Stimulated activated naive CD4-positive, alpha-beta T cell treated with Interleukin-2 at 50 U/mL for 16 hours (primary cell): Measurements from ENCODE around the gene PSMC2.
A peak's percentile ranks its signal among the peaks of the same experiment; 100 is the strongest.

Source experiments
- DNase-seq: peaks from one replicate; lab custom pipeline; 2025; lab: John Stamatoyannopoulos, UW

Gene PSMC2

GRCh38 chr7:103347507-103348267, at the start of gene PSMC2:
Gene PSMC2 (plus strand): TSS chr7:103347643. CDS start chr7:103347712, 69 bp downstream.
- peak; percentile 80 for DNase-seq

GRCh38 chr7:103297837-103298179, 49.6 kb upstream of the PSMC2 start:
- DNase-seq, result no peak

DNA sequence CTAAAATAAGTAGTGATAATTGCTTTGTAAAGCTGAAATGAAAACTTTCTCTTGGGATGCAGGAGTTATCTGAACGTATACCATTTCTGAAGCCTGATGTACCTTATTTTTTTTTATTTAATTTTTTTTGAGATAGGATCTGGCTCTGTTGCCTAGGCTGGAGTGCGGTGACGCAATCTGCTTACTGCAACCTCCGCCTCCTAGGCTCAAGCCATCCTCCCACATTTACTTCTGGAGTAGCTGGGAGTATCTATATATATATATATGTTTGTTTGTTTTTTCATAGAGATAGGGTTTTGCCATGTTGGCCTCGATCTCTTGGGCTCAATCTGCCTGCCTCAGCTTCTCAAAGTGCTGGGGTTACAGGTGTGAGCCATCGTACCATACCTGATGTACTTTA, 47.8 kb upstream of the PSMC2 start:
- DNase-seq, result no peak

DNA sequence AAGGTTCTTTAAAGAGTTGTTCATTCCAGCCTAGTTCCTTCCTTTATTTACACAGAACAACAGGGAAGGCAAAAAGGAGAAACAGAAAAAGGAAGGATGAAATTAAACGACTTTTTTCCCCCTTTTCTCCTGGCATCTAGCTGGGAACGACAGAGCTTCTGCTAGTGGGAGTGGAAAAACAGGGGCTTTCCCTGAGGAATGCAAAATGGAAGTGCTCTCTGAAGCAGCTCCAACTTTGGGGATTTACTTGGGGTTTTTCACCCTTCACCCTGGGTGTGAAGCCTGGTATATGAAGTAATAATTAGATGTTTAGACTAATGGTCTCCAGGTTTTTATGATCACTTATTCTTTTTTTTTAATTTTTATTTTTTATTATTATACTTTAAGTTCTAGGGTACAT, 46.0 kb upstream of the PSMC2 start:
- no peak for DNase-seq

DNA sequence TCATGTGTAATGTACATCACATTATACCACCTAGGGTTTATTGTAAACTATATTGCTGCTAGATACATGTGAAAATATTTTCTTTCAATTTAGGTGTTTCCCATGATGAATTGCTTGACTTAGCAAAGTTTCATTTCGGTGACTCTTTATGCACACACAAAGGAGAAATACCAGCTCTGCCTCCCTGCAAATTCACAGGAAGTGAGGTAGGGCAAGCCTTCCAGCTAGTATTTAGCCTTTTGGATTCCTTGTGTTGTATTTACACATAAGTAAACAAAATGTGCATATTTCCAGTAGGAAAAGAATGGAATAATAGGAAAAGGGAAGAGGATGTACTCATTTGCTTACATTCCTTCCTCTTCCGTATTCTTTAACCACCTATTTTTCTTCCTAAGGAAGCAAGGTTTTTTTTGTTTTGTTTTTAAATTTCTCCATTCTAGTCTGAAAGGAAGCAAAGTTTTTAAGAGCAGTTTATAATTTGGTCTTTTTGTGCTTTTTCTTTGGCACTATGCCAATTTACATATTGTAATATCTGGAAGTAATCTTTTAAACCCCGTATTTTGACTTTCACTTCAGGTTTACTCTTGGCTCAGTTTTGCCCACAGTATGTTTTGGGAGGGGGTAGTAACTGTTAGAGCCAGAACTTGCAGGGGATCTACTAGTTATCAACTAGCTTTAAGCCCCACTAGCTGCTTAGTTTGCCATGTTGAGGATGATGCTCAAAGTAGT, 39.8 kb upstream of the PSMC2 start:
- DNase-seq, result no peak

- no peak for DNase-seq
Measured at GRCh38 chr7:103314852-103315251, 32.6 kb upstream of the PSMC2 start.

DNA sequence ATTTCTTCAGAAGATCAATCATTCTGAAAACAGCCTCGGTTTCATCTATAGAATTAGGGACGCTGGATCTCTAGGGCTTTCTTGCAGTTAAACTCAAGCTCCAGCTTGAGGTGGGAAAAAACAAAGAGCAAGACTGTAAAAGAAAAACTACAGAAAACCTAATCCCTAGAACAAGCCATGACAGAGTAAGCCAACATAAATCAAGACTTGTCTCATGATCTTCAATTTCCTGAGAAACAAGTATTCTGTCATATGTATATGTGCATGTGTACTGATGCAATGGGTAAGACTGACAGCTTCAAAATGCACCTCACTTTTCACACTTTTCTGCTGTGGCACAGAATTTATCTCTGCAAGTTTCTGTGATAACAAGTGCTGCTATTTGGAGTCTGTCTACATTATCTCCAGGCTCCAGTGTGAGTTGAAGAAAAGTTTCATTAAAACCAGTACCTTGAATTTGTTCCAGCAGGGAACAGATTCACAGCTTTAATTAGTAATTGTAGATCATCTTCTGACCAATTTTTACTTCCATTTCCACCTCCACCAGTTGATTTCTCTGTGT, 31.0 kb upstream of the PSMC2 start:
- no peak for DNase-seq

DNA sequence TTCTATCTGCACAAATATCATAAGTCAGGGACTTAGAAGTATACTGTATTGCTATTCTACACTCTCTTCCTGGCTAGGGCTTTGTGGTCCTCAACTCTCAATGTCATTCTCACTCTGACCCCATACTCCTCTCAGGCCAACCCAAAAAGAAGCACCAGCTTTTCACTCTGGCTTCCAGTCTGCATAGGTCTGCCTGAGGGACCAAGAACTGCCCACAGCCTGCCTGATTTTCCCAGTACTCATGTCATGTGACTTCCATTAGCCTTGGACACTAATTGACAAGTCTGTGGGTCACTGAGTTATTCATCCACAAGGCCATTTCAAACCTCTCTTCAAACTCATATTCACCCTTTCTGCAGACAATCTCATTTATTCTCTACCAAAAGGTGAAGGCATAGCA, 30.4 kb upstream of the PSMC2 start:
- no peak for DNase-seq

DNA sequence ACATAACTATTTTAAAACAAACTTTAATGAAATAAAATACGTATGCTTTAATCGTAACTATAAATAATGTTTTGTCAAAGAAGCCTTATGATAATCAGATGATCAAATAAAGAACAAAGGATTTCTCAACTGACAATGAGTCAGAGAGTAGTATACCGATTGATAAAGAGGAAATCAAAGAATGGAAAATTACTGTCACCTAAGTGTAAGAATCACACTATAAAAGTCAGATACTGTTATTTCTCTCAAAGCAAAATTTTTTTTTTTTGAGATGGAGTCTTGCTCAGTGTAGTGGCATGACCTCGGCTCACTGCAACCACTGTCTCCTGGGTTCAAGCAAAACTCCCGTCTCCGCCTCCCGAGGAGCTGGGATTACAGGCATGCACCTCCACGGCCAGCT, 21.7 kb upstream of the PSMC2 start:
- DNase-seq, result no peak

GRCh38 chr7:103336761-103337160, 10.7 kb upstream of the PSMC2 start:
- DNase-seq, result no peak

DNA sequence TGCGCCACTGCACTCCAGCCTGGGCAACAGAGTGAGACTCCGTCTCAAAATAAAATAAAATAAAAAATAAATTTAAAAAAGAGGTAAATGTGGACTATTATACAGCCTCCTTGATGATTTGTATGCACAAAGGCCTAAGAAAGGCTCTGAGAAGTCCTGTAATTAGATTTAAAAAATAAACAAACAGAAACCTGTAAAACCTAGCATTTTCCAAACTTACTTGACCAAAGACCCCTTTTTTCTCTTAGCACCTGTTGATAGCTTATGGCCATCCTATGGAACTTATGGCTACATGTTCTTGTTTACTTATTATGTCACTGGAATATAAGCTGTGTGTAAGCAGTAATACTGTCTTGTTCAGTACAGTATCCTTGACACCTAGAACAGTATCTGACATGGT, 8.6 kb upstream of the PSMC2 start:
- no peak for DNase-seq

DNA sequence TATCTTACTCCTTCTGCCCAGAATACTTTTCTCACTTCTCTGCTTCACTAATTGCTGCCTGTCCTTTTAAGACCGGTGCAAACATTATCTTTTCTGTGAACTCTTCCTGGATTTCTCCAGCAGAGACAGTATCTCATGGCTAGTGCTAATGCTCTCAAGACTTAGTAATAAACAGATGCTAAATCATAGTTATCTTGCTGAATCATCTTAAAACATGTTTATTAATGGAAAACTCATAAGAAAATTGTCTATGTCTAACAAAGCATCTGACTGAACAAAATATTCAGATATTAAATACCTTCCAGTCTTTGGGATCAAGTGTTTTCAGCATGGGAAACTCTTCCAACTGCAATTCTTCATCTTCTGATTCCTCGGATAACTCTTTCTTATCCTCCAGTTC, 6.0 kb upstream of the PSMC2 start:
- no peak for DNase-seq

DNA sequence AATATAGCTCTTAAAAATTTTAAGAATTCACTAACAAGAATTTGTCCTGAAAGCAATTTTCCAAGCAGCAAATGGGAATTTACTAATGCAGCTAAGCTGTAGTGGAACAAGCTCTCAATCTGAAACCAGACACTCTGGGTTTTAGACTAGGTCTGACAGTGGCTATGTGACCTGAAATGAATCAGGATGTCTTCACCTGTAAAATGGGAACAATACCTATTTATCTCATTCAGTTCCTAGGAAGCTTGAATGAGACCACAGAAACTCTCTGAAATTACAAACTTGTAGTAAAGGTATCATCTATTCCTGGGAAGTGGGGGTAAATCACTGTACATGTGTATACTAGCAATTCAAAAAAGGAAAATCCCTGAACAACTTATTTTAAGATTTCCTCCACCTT, 4.1 kb upstream of the PSMC2 start:
- no peak for DNase-seq

DNA sequence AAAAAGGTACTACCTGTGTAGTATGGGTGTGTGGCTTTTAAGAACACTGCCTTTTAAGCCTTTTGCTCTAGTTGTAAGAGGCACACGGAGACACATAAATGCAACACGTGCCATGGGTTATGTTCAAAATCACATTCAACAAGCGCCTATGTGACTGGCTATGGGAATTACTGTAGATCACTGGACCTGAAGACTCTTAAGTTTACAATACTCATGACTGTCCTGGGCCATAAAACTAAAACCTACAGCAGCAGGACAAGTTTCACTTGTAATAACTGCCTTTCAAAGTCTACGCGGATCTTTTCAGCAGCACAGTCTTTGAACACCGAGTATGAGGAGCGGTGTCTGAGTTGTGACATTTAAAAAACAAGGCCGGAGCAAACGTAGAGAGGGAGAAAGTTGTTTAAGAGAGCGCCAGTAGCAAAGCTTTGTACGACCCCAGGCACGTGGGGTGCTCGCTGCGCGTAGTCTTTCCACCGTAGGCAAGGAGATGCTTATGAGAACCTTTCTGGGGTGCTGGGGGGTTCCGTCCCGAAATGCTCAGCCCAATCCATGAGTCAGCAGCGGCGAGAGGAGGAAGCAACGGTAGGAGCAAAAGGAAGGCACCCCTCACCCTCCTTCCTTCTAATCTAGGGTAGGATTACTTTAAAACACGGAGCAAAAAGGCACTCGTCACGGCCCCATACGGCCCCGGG, 3.5 kb upstream of the PSMC2 start:
- peak; percentile 28 for DNase-seq

DNA sequence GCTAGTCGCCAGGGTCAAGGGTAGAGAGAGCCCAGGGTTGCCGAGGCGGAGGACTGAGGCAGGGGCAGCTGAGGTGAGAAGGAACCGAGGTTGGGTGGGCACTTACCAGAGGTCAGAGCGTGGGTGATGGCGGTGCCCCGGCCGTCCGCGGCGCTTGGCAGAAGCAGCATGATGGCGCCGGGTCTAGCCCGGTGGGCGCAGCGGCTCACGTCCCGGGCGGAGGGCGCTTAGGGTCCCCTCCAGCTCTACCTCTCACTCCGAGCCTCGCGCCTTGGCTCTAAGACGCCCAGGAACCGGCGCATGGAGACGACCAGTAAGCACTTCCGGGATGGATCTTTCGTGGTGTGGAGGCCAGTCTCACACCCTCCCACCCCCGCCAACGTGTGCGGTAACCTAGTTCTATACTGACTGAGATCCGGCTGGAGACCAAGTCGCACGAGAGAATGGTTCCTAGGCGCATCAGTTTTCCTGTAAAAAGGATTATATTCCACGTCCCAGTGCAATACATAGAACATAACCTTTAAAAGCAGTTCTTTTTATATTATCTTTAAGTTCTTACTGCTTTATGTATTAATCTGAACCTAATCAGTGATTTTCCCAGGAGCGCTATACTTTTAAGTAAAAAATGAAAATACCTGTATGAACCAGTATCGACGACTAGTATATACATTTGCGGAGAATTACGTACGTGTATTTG, 2.8 kb upstream of the PSMC2 start, which contains the start of gene DNAJC2:
Gene DNAJC2 (minus strand): TSS at position 315 of the 697 bp plus-strand sequence. CDS start 145 bp downstream, at position 170.
- peak; percentile 84 for DNase-seq

GRCh38 chr7:103346396-103346795, 1.0 kb upstream of the PSMC2 start:
- no peak for DNase-seq

DNA sequence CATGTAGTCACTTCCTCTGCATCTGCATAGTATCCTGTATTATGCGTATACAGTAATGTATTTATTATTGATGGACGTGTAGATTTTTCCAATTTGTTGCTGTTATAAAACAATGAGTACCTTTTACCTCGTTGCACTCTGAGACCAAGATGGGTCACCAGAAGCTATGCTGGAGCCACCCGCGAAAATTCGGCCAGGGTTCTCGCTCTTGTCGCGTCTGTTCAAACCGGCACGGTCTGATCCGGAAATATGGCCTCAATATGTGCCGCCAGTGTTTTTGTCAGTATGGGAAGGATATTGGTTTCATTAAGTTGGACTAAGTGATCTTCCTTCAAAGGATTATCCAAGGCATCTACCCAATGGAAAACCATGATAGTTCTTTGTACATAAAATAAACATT, 1.0 kb downstream of the PSMC2 start:
- no peak for DNase-seq

- no peak for DNase-seq
Measured at GRCh38 chr7:103348959-103349358, 1.5 kb downstream of the PSMC2 start.

DNA sequence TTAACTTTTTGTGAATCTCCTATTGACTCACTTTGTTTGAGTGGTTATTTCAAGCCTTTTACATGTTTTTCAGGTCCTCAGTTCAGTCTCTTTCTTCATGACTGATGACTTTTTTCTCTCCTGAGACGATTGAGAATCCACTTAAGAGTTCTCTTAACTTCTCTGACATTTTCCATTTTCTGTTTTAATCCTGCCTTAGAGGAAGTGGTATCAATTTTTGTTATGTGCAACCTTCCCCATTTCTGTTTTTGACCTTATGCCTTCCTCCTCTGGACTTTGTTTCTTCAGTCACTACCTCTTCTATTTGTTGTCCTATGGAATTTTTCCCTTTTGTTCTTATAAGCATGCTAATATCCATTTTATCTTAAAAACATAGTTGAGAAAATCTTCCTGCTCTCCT, 2.4 kb downstream of the PSMC2 start:
- DNase-seq, result no peak

GRCh38 chr7:103369432-103369831, 22.0 kb downstream of the PSMC2 start:
- no peak for DNase-seq

- DNase-seq, result no peak
Measured at GRCh38 chr7:103373866-103374643, 26.6 kb downstream of the PSMC2 start.
